SU-DHL-6 (cell line): Measurements from ENCODE around the gene ITSN1.

Experiments used
- CTCF ChIP-seq: fragments of 200-600 bp; sonication (generic); IDR thresholded peaks from one replicate; pipeline ENCODE4 v1.5.1; 2017; ENCODE audit warnings: antibody characterized with exemption, mild to moderate bottlenecking, low read length, moderate library complexity; ENCODE audit not compliant: insufficient read depth, poor library complexity, severe bottlenecking
- EZH2phosphoT487 ChIP-seq: fragments of 200-600 bp; sonication (generic), shearing (Covaris generic); conservative IDR thresholded peaks from 2 replicates; pipeline ENCODE4 v1.6.1; 2018; ENCODE audit warnings: mild to moderate bottlenecking, antibody characterized with exemption, low read length, moderate library complexity, mixed read lengths

GRCh38 chr21:33659568-33659949 lies 17.3 kb downstream of the ITSN1 start:
- TF ChIP-seq CTCF = no peak
- no peak for TF ChIP-seq EZH2phosphoT487
